Stimulated activated CD8-positive, alpha-beta memory T cell treated with anti-CD3 and anti-CD28 coated beads, Interleukin-7, amount 100 ng/mL, for 24 hours (primary cell): ENCODE results near the gene RERE.

ENCODE experiments used
- DNase-seq: peaks from one replicate; pipeline ENCODE4 v3.0.0-alpha.2; 2020; ENCODE audit warnings: low read depth

The RERE gene

GRCh38 chr1:8328271-8328670 is 489.2 kb downstream of the RERE start:
- DNase-seq, result no peak

- DNase-seq, result no peak
Observed at GRCh38 chr1:8326265-8326664, 491.2 kb downstream of the RERE start.

- no peak for DNase-seq
Observed at GRCh38 chr1:8325771-8326170, 491.7 kb downstream of the RERE start.

GRCh38 chr1:8324176-8324810 is 493.1 kb downstream of the RERE start:
- DNase-seq, result no peak

GRCh38 chr1:8323706-8324105 is 493.7 kb downstream of the RERE start:
- DNase-seq, result no peak

GRCh38 chr1:8321612-8322011 is 495.8 kb downstream of the RERE start:
- DNase-seq, result no peak

GRCh38 chr1:8318436-8318835 is 499.0 kb downstream of the RERE start:
- no peak for DNase-seq

- DNase-seq, result peak; percentile 60
Observed at GRCh38 chr1:8317647-8318381, 499.6 kb downstream of the RERE start, which contains the start of gene SLC45A1. Gene SLC45A1, plus strand, starts transcription at chr1:8318114. Its CDS starts 6,216 bp downstream, at chr1:8324330.

- no peak for DNase-seq
Observed at GRCh38 chr1:8315573-8316475, 501.6 kb downstream of the RERE start.

- DNase-seq, result no peak
Observed at GRCh38 chr1:8314346-8315280, 502.8 kb downstream of the RERE start.

- no peak for DNase-seq
Observed at GRCh38 chr1:8313231-8313630, 504.2 kb downstream of the RERE start.

- DNase-seq, result no peak
Observed at GRCh38 chr1:8312235-8313218, 504.9 kb downstream of the RERE start.

- no peak for DNase-seq
Observed at GRCh38 chr1:8311068-8311718, 506.2 kb downstream of the RERE start.

GRCh38 chr1:8307628-8308027 is 509.8 kb downstream of the RERE start:
- no peak for DNase-seq

GRCh38 chr1:8303876-8304275 is 513.6 kb downstream of the RERE start:
- DNase-seq, result no peak

- no peak for DNase-seq
Observed at GRCh38 chr1:8303141-8303540, 514.3 kb downstream of the RERE start.
